ENCODE data around the gene COL4A6. TPM values are rescaled to one million over a fixed set of nuclear protein-coding genes. Genes with fewer than 3 reads are reported as not detected.

COL4A6 gene
- total and polyA plus RNA-seq, 2 of the 4 experiments (the other 2 are of a cell fraction), result 0.36 to 0.74 TPM

- Histone ChIP-seq H3K14ac (replicated peaks; ENCODE audit: low read depth, low read length) (no peak overlapping the region), H3K4me3 (ENCODE audit: insufficient read depth, low read depth, low read length) (no peak overlapping the region), H2BK15ac (ENCODE audit: low read depth, low read length) (no peak overlapping the region), H2AK9ac (replicated peaks; ENCODE audit: low read depth, low read length, poor library complexity) (no peak overlapping the region), H2BK5ac (ENCODE audit: low read depth, low read length, poor library complexity, severe bottlenecking) (no peak overlapping the region), H2BK120ac (ENCODE audit: low read depth, low read length) (no peak overlapping the region), H3K18ac (ENCODE audit: low read depth, low read length) (peak overlapping the region; percentile 33; the same call in 1 of the 2 replicates), H3K36me3 (ENCODE audit: control insufficient read depth, insufficient read depth, low read length) (no peaks in the 10 kb centered on the region), H3K4me2 (ENCODE audit: low read depth, low read length) (no peak overlapping the region), H4K91ac (ENCODE audit: insufficient read depth, low read depth, low read length) (no peak overlapping the region), H2AK5ac (ENCODE audit: low read depth, low read length) (no peak overlapping the region), H4K20me1 (ENCODE audit: insufficient read depth, low read length) (no peaks in the 10 kb centered on the region), H3K27me3 (ENCODE audit: control insufficient read depth, insufficient read depth, low read length) (peaks cover 14% of the 10 kb centered on the region), H3K23ac (ENCODE audit: low read depth, low read length) (no peak overlapping the region), H2AFZ (replicated peaks; ENCODE audit: low read length, poor library complexity) (no peak overlapping the region), H3K79me1 (ENCODE audit: low read depth in 1 of 2, low read length in 2 of 2) (no peaks in the 10 kb centered on the region), H3K4ac (ENCODE audit: low read depth, low read length) (peak overlapping the region; percentile 3; the same call in 1 of the 2 replicates), H3K56ac (ENCODE audit: extremely low read depth, insufficient read depth, low read length) (no peak overlapping the region), H3K4me1 (ENCODE audit: control insufficient read depth, insufficient read depth, low read length) (peaks cover 2% of the 10 kb centered on the region; the same call in 1 of the 2 replicates), H3K27ac (ENCODE audit: insufficient read depth, low read length) (peak overlapping the region; percentile 75; the same call in 1 of the 2 replicates), H2BK20ac (ENCODE audit: low read depth, low read length) (0 out of 2 replicates have a peak overlapping the region, but pooled peaks have one; percentile 47), H3K9ac (ENCODE audit: low read depth, low read length) (no peak overlapping the region), H4K5ac (ENCODE audit: low read depth, low read length) (no peak overlapping the region; the same call in 1 of the 2 replicates), H3K9me1 (ENCODE audit: insufficient read depth, low read length) (no peaks in the 10 kb centered on the region), H3K9me3 (ENCODE audit: control insufficient read depth, insufficient read depth, low read length) (no peaks in the 10 kb centered on the region), H4K8ac (ENCODE audit: low read depth in 2 of 2, low read length in 2 of 2) (no peak overlapping the region; a peak in 2 of 4 replicates)
- peak; percentile 69 for ATAC-seq (ENCODE audit: low read depth)
- BruUV-seq (replicated peaks), result no TSS peak
- POLR2A ChIA-PET (ENCODE audit: unreplicated experiment), result interaction anchor here (0.9 kb wide), 1 partner anchor 15 kb away, joined by 3 read pairs; no protein-coding TSS in a partner anchor
- no CpG with 5 or more reads among the region's 2 CpGs for WGBS, 2 experiments (ENCODE audit: extremely low coverage in 2 of 2, insufficient read length in 1 of 2)
- peak; percentile 12 for DNase-seq
- intact Hi-C loops (cut with micrococcal nuclease), result no loop called here
- in situ Hi-C loops (cut with MboI; ENCODE audit: low sequenced_read_pairs), result no loop called here
- CTCF ChIA-PET, result interaction anchor here (0.9 kb wide), 1 partner anchor 13 kb away, joined by 3 read pairs; no protein-coding TSS in a partner anchor
- TF ChIP-seq USF2 (IDR thresholded peaks at IDR 0.05; ENCODE audit: low read depth, low read length) (no peak), CHD1 (IDR thresholded peaks at IDR 0.05; ENCODE audit: low read depth, low read length) (no peak), NFE2L2 (IDR thresholded peaks at IDR 0.05; ENCODE audit: low read depth, low read length) (no peak)
- dilution Hi-C loops (cut with HindIII; ENCODE audit: low sequenced_read_pairs, unreplicated experiment), result no loop called here
These were observed 152.3 kb downstream of the COL4A6 start for GRCh38 chrX:108285918-108286317.
